Osteocyte (in vitro differentiated cells): Measurements from ENCODE around the gene ARPIN. TPM values are rescaled to one million over a fixed set of nuclear protein-coding genes. Genes with fewer than 3 reads are reported as not detected.

Experiments
- DNase-seq: peaks from one replicate; pipeline ENCODE4 v3.0.0; 2021; ENCODE audit warnings: mixed read lengths; ENCODE audit not compliant: unreplicated experiment; ENCODE audit errors: extremely low spot score
- H3K27ac Mint-ChIP-seq: one replicate; pipeline ENCODE4 v1.8.0; 2021; ENCODE audit warnings: mild to moderate bottlenecking, mixed read lengths; ENCODE audit not compliant: unreplicated experiment
- H3K27me3 Mint-ChIP-seq: one replicate; pipeline ENCODE4 v1.8.0; 2021; ENCODE audit warnings: mixed read lengths; ENCODE audit not compliant: unreplicated experiment
- H3K36me3 Mint-ChIP-seq: one replicate; pipeline ENCODE4 v1.8.0; 2021; ENCODE audit warnings: mixed read lengths; ENCODE audit not compliant: unreplicated experiment
- H3K4me1 Mint-ChIP-seq: one replicate; pipeline ENCODE4 v1.8.0; 2021; ENCODE audit warnings: mixed read lengths; ENCODE audit not compliant: unreplicated experiment
- H3K4me3 Mint-ChIP-seq: one replicate; pipeline ENCODE4 v1.8.0; 2021; ENCODE audit warnings: mild to moderate bottlenecking, moderate library complexity, mixed read lengths; ENCODE audit not compliant: unreplicated experiment
- H3K9me3 Mint-ChIP-seq: one replicate; pipeline ENCODE4 v1.8.0; 2021; ENCODE audit warnings: mixed read lengths; ENCODE audit not compliant: unreplicated experiment
- CTCF ChIP-seq: fragments of 200-600 bp; sonication (generic); IDR thresholded peaks from 2 replicates; pipeline ENCODE4 v1.5.0; 2021; ENCODE audit warnings: antibody characterized with exemption, mild to moderate bottlenecking, moderate library complexity
- total RNA-seq: library from RNA; stranded (reverse); gene quantifications from 2 replicates; pipeline ENCODE4 v1.2.1, GENCODE V29; 2021

ARPIN gene
- total RNA-seq, 1 donor from 2014 or later: 18.7 TPM

GRCh38 chr15:89864958-89865739, 47.6 kb downstream of the ARPIN start:
- no peak overlapping the region for H3K4me3 Mint-ChIP-seq
- no peak for TF ChIP-seq CTCF

GRCh38 chr15:89863918-89864317, 48.8 kb downstream of the ARPIN start:
- H3K27me3 Mint-ChIP-seq: no peaks in the 10 kb centered on the region
- H3K4me3 Mint-ChIP-seq: no peak overlapping the region
- DNase-seq: no peak
- H3K27ac Mint-ChIP-seq: no peak overlapping the region
- H3K9me3 Mint-ChIP-seq: no peaks in the 10 kb centered on the region
- TF ChIP-seq CTCF: no peak
- H3K36me3 Mint-ChIP-seq: peaks cover 16% of the 10 kb centered on the region
- H3K4me1 Mint-ChIP-seq: no peaks in the 10 kb centered on the region

More at GRCh38 chr15:89864958-89865739, 47.6 kb downstream of the ARPIN start:
- Mint-ChIP-seq H3K36me3 (peaks cover 16% of the 10 kb centered on the region), H3K4me1 (no peaks in the 10 kb centered on the region), H3K27me3 (no peaks in the 10 kb centered on the region), H3K27ac (no peak overlapping the region), H3K9me3 (no peaks in the 10 kb centered on the region)
- DNase-seq: no peak

- Mint-ChIP-seq H3K4me3 (no peak overlapping the region), H3K4me1 (no peaks in the 10 kb centered on the region), H3K27ac (no peak overlapping the region), H3K9me3 (no peaks in the 10 kb centered on the region), H3K36me3 (peaks cover 29% of the 10 kb centered on the region), H3K27me3 (no peaks in the 10 kb centered on the region)
- DNase-seq: no peak
- TF ChIP-seq CTCF: no peak
These were observed 51.9 kb downstream of the ARPIN start for GRCh38 chr15:89860891-89861290.

DNA sequence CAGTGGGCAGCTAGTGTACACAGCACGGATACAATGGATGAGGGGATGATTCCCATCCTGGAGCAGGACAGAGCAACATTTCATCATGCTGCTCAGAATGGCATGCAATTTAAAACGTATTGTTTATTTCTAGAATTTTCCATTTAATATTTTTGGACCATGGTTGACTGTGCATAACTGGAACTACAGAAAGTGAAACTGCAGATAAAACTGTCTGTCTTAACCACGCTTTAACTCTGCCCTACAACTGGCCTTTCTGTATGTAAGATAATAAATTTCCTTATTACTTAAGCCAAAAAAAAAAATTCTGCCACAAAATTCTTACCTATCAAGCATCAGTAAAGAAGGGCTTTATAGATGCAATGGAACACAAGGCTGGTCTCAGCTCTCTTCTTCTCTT, 52.3 kb downstream of the ARPIN start:
- H3K9me3 Mint-ChIP-seq: no peaks in the 10 kb centered on the region
- no peak overlapping the region for H3K27ac Mint-ChIP-seq
- H3K4me1 Mint-ChIP-seq: no peaks in the 10 kb centered on the region
- H3K27me3 Mint-ChIP-seq: no peaks in the 10 kb centered on the region
- no peak for TF ChIP-seq CTCF
- H3K36me3 Mint-ChIP-seq: peaks cover 28% of the 10 kb centered on the region
- no peak overlapping the region for H3K4me3 Mint-ChIP-seq
- no peak for DNase-seq

DNA sequence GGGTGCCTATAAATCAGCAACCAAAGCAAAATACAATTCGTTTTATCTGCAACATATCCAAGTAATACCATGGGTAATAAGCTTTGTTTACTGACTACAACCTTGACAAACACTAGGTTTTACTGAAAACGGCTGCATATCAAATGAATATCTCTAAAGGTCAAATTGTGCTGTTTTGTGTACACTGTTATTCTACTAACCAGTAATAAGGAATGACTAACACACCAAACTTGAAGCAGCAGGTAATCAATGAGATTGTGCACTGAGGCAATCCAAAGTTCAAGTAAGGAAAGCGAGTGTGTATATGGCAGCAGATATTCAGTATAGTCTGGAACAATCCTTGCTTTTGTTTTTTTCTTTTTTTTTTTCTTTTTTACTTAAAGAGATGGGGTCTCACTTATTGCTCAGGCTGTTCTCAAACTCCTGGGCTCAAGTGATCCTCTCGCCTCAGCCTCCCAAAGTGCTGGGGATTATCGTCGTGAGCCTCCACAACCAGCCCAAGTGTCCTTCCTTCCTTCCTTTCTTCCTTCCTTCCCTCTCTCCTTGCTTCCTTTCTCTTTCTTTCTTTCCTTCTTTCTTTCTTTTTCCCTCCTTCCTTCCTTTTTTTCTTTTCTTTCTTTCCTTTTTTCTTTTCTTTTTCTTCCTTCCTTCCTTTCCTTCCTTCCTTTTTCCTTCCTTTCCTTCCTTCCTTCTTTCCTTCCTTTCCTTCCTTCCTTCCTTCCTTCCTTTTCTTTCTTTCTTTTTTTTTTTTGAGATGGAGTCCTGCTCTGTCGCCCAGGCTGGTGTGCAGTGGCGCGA, 53.9 kb downstream of the ARPIN start:
- Mint-ChIP-seq H3K27ac (no peak overlapping the region), H3K27me3 (no peaks in the 10 kb centered on the region), H3K36me3 (peaks cover 23% of the 10 kb centered on the region), H3K4me1 (no peaks in the 10 kb centered on the region), H3K4me3 (no peak overlapping the region), H3K9me3 (no peaks in the 10 kb centered on the region)
- DNase-seq: no peak
- TF ChIP-seq CTCF: no peak
